Cardiac fibroblast (primary cell): ENCODE data around the gene B3GNT8.
"Not testable (repeated sequence)": the region's sequence is repeated elsewhere in the genome, so short reads cannot be mapped to it uniquely, and the experiment has no call there.

Source experiments
- DNase-seq, 2 donors: peaks; one replicate each; pipeline versions ENCODE4 v3.0.0 to v3.0.0-alpha.2; 2010; ENCODE audit warnings: low read depth in 2 of 2
- H3K4me3 ChIP-seq, 2 donors: replicated peaks in 1 of 2; 1 replicate in 1 of 2; 2 replicates in 1 of 2; pipeline ENCODE4 v1.5.1; 2011; ENCODE audit warnings: low read depth in 2 of 2, low read length in 2 of 2, mild to moderate bottlenecking in 2 of 2, moderate library complexity in 1 of 2
- TF ChIP-seq, protein P1 (sequence below): IDR thresholded peaks from one replicate; pipeline ENCODE4 v1.5.1; 2011; ENCODE audit warnings: low read depth, mild to moderate bottlenecking, low read length, inconsistent platforms

The B3GNT8 gene

DNA sequence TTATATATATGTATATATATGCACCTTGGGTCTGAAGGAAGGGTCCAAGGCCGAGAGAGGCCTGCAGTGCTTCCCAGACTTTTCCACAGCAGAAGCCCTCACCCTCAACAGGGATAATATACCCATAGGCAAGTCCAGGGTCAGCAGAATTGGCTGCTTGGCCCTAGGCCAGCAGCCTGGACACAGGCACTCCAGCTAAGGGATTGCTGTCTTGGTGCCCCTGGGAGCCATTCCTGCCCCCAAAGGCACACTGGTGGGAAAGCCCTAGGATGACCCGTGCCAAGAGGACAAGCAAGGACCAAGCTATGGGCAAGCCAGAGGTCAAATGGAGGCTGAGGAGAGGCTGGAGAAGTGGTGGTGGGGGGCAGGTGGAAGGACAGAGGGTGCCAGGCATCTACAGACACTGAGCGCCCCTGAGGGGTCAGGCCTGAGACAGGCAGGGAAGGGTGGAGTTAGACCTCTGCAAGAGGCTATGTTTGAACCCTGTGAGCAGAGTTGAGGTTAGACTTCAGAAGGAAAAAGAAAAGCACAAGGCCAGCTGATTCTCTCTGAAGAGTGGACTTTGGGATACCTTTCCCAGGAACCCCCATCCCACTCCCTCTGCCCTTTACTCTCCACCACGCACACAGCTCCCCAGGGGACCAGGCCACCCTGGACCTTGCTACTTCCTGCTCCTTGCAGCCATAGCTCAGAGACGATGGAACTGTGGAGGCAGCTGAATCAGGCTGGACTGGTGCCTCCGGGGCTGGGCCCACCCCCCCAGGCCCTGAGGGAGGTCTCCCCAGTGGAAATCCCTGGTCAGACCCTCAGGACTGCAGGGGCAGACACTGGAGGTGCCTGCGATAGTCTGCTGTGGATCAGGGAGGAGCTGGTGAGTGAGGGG lies 15.5 kb upstream of the B3GNT8 start, which contains the start of gene ERICH4:
TSS of gene ERICH4 (plus strand) at position 684 of the 883 bp plus-strand sequence. CDS start at position 698, 14 bp downstream.
- no peak within 1 kb of the TSS for H3K4me3 ChIP-seq
- no peak for DNase-seq
- TF ChIP-seq, protein P1, sequence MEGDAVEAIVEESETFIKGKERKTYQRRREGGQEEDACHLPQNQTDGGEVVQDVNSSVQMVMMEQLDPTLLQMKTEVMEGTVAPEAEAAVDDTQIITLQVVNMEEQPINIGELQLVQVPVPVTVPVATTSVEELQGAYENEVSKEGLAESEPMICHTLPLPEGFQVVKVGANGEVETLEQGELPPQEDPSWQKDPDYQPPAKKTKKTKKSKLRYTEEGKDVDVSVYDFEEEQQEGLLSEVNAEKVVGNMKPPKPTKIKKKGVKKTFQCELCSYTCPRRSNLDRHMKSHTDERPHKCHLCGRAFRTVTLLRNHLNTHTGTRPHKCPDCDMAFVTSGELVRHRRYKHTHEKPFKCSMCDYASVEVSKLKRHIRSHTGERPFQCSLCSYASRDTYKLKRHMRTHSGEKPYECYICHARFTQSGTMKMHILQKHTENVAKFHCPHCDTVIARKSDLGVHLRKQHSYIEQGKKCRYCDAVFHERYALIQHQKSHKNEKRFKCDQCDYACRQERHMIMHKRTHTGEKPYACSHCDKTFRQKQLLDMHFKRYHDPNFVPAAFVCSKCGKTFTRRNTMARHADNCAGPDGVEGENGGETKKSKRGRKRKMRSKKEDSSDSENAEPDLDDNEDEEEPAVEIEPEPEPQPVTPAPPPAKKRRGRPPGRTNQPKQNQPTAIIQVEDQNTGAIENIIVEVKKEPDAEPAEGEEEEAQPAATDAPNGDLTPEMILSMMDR, result no peak

DNA sequence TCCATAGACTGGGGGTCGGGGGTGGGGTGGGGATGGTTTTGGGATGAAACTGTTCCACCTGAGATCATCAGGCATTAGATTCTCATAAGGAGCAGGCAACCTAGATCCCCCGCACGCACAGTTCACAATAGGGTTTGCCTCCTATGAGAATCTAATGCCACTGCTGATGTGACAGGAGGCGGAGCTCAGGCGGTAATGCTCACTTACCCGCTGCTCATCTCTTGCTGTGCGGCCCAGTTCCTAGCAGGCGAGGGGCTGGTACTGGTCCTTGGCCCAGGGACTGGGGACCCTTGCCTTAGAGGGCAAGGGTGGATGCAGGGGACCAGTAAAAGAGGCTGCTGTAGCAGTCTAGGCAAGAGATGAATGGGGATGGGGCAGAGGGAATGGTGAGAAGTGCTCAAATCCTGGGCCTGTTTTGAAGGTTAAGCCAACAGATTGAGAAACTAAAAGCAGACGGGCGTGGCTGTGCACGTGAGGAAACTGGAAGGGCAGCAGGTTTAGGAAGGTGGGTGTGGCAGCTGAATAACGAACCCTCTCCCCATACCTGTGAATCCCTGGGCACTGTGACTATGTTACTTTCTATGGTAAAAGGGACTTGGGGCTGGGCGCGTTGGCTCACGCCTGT lies 14.3 kb upstream of the B3GNT8 start:
- TF ChIP-seq, protein P1, result no peak
- no peak for DNase-seq

DNA sequence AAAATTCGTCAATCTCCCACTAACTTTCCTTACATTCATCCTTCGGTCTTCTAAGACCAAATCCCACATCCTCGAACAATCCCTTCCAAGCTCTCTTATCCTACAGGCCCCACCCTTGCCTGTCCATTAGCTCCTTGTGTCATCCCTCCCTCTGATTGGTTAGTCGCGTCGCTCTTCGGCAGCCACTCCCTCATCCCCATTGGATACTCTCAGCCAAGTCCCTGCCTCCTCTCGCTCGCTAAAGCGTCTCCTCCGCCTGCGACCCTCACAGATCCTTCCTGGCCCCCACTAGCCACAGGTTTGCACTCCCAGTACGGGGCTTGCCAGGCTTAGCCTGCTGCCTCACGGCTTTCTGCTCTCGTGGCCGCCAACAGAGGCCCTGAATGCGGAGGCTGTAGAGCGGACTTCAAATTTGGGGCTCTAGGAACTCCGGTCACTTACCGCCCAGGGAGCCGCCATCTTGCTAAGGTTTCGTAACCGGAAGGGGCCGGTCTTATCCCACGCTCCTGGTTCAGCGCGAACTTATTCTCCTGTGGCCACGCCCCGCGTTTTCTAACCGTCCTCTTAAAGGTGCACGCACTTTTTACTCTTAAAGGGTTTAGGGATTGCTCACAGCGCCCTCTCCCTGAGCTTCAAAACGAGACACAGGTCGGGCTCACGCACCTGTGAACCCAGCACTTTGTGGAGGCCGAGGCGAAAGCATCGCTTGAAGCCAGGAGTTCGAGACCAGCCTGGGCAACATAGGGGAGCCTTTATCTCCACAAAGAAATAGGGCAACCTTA lies 12.5 kb upstream of the B3GNT8 start, which contains the start of gene DMAC2:
TSS of gene DMAC2 (minus strand) at position 472 of the 782 bp plus-strand sequence. CDS start at position 459, 13 bp downstream.
- TF ChIP-seq, protein P1, result peak; percentile 53
- DNase-seq, result peak; percentile 98 to 99
- peak within 1 kb of the TSS; percentile 77 to 98 for H3K4me3 ChIP-seq

More for the DNA sequence above, 14.3 kb upstream of the B3GNT8 start:
- H3K4me3 ChIP-seq, result no peak overlapping the region

DNA sequence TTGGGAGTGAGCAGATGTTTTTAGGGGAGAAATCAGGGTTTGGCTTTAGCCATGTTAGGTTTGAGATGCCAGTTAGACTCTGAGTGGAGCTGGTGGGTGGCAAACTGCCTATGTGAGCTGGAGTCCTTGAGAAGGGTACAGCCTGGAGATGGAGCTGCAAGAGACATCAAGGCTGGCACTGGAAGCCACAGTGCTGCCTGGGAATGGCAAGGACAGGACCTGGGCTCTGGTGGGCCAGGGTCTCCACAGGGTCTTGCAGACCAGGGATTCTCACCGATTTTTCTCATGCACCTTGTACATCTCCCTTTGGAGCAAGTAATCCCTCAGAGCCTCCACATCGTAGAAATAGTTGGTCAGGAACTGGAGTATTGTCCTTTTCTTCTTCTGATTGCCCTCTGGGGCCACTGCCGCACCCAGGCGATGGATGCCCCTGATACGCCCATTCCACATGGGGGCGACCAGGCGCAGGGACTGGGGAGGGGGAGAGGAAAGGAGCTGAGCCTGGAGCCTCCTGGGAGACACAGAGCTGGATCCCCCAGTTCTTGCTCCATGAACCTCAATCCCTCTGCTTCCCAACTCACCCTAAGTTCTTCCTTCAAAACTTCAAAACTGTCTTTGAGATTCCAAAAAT lies 10.9 kb upstream of the B3GNT8 start:
- TF ChIP-seq, protein P1, result no peak
- no peak overlapping the region for H3K4me3 ChIP-seq
- DNase-seq, result no peak

DNA sequence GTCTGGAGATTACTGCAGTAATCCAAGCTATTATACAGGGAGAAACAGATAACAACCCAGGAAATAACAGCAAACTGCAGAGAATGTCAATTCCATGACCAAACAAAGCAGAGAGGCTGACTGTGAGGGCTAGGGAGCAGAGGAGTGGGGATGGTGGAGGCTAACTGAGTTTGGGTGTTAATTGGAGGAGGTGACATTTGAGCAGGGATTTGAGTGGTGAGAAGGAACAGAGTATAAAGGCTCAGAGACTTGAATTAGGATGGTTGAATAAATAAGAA lies 9.4 kb upstream of the B3GNT8 start:
- DNase-seq, result no peak
- TF ChIP-seq, protein P1, result no peak
- no peak overlapping the region for H3K4me3 ChIP-seq

DNA sequence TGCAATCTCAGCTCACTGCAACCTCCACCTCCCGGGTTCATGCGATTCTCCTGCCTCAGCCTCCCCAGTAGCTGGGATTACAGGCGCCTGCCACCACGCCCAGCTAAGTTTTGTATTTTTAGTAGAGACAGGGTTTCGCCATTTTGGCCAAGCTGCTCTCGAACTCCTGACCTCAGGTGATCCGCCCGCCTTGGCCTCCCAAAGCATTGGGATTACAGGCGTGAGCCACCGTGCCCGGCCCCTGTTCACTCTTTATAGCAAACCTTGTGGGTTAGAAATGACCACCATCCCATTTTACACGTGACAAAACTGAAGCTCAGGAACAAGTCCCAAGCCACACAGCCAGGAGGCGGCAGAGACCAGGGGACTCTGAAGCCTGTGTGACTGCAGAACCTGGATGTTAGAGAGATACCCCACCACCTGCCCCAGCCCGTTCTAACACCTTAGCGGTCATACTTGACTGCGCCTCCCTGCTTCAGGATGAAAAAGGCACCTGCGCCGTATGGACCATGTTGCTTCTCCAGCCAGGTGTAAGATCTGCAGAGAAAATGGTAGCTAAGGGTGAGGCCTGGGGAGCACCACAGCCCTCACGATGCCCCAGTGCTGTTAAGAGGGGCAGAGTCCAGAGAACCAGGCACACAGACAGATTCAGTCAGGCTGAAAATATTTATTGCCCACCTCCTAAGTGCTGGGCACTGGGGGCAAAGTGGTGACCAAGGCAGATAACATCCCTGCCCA lies 8.9 kb upstream of the B3GNT8 start:
- DNase-seq, result no peak
- TF ChIP-seq, protein P1, result no peak
- H3K4me3 ChIP-seq, result no peak overlapping the region

DNA sequence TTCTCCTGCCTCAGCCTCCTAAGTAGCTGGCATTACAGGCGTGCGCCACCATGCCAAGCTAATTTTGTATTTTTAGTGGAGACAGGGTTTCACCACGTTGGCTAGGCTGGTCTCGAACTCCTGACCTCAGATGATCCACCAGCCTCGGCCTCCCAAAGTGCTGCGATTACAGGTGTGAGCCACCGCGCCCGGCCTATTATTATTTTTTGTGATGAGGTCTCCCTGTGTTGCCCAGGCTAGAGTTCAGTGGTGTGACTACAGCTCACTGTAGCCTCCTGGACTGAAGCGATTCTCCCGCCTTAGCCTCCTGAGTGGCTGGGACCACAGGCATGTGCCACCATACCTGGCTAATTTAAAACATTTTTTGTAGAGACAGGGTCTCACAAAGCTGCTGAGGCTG lies 8.2 kb upstream of the B3GNT8 start:
- DNase-seq, H3K4me3 ChIP-seq: not testable (repeated sequence)
